ENCODE data around the gene EXOC3L1. TPM values are rescaled to one million over a fixed set of nuclear protein-coding genes. Genes with fewer than 3 reads are reported as not detected.

EXOC3L1 gene
- total RNA-seq, 2 donors from 2014 or later: 1.8 to 2.0 TPM

GRCh38 chr16:67148221-67148620, 41.7 kb downstream of the EXOC3L1 start:
- peaks cover 6 to 22% of the 10 kb centered on the region in 2 donors for H3K36me3 ChIP-seq (replicated peaks in 1 of 2; ENCODE audit: insufficient read depth in 1 of 2, low read depth in 2 of 2)
- no peaks in the 10 kb centered on the region for H3K27me3 ChIP-seq
- 91% methylated on average over 2 of the region's 2 CpGs for WGBS, 2 donors
- ATAC-seq (no peak), DNase-seq (no peak)
- H3K9me3 ChIP-seq: no peaks in the 10 kb centered on the region
- no peak overlapping the region for H3K4me3 ChIP-seq
- no peak for TF ChIP-seq CTCF (IDR thresholded peaks at IDR 0.05)
- TF ChIP-seq POLR2A (IDR thresholded peaks at IDR 0.05): no peak
- peaks cover 18% of the 10 kb centered on the region for H3K4me1 ChIP-seq
- intact Hi-C loops (cut with DNase I): no loop called here
- H3K27ac ChIP-seq: no peak overlapping the region

- ATAC-seq (no peak), DNase-seq (no peak)
- no peaks in the 10 kb centered on the region for H3K9me3 ChIP-seq
- H3K36me3 ChIP-seq (replicated peaks in 1 of 2; ENCODE audit: insufficient read depth in 1 of 2, low read depth in 2 of 2): peaks cover 6 to 22% of the 10 kb centered on the region in 2 donors
- intact Hi-C loops (cut with DNase I): no loop called here
- H3K27ac ChIP-seq: no peak overlapping the region
- WGBS, 2 donors: 94 to 98% methylated on average over 4 of the region's 4 CpGs
- peaks cover 18% of the 10 kb centered on the region for H3K4me1 ChIP-seq
- H3K27me3 ChIP-seq: no peaks in the 10 kb centered on the region
- TF ChIP-seq CTCF (IDR thresholded peaks at IDR 0.05) (no peak), POLR2A (IDR thresholded peaks at IDR 0.05) (no peak)
- no peak overlapping the region for H3K4me3 ChIP-seq
Observed at GRCh38 chr16:67147437-67148140, 42.3 kb downstream of the EXOC3L1 start.

- DNase-seq (no peak), ATAC-seq (no peak)
- Histone ChIP-seq H3K9me3 (no peaks in the 10 kb centered on the region), H3K36me3 (replicated peaks in 1 of 2; ENCODE audit: insufficient read depth in 1 of 2, low read depth in 2 of 2) (peaks cover 6 to 28% of the 10 kb centered on the region in 2 donors), H3K27ac (no peak overlapping the region), H3K4me3 (no peak overlapping the region), H3K4me1 (peaks cover 18% of the 10 kb centered on the region), H3K27me3 (no peaks in the 10 kb centered on the region)
- intact Hi-C loops (cut with DNase I): no loop called here
- WGBS, 2 donors: 83 to 85% methylated on average over 6 to 7 of the region's 7 CpGs
- TF ChIP-seq POLR2A (IDR thresholded peaks at IDR 0.05) (no peak), CTCF (IDR thresholded peaks at IDR 0.05) (no peak)
Observed at GRCh38 chr16:67146523-67147357, 43.2 kb downstream of the EXOC3L1 start.

GRCh38 chr16:67145746-67146145, 44.2 kb downstream of the EXOC3L1 start:
- DNase-seq: no peak
- Histone ChIP-seq H3K36me3 (replicated peaks in 1 of 2; ENCODE audit: insufficient read depth in 1 of 2, low read depth in 2 of 2) (peaks cover 6 to 38% of the 10 kb centered on the region in 2 donors), H3K27me3 (no peaks in the 10 kb centered on the region), H3K4me1 (peaks cover 11% of the 10 kb centered on the region), H3K9me3 (no peaks in the 10 kb centered on the region), H3K27ac (no peak overlapping the region), H3K4me3 (no peak overlapping the region)
- no peak for ATAC-seq
- intact Hi-C loops (cut with DNase I): no loop called here
- 89 to 100% methylated on average over 2 of the region's 2 CpGs for WGBS, 2 donors
- no peak for TF ChIP-seq CTCF (IDR thresholded peaks at IDR 0.05)
